ENCODE results near the gene RPL27A.

DNA sequence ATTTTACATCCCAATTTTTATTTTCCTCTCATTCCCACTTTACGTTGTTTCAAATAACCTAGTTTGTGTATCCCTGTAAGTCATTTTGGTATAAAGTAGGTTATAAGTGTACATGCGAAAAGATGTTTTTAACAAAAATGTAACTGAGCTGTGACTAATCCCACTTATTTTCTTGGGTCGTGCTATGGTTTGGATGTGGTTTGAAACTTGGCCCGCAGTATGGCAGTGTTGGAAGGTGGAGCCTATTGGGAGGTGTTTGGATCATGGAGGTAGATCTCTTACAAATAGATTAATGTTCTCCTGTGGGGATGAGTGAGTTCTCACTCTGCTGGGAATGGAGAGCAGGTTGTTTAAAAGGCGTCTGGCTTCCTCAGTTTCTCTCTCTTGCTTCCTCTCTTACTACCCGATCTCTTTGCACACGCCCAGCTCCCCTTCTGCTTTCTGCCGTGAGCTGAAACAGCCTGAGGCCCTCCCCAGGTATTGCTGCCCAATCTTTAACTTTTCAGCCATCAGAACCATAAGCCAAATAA is 7.2 kb downstream of the RPL27A start:
- TF ChIP-seq, protein P1, sequence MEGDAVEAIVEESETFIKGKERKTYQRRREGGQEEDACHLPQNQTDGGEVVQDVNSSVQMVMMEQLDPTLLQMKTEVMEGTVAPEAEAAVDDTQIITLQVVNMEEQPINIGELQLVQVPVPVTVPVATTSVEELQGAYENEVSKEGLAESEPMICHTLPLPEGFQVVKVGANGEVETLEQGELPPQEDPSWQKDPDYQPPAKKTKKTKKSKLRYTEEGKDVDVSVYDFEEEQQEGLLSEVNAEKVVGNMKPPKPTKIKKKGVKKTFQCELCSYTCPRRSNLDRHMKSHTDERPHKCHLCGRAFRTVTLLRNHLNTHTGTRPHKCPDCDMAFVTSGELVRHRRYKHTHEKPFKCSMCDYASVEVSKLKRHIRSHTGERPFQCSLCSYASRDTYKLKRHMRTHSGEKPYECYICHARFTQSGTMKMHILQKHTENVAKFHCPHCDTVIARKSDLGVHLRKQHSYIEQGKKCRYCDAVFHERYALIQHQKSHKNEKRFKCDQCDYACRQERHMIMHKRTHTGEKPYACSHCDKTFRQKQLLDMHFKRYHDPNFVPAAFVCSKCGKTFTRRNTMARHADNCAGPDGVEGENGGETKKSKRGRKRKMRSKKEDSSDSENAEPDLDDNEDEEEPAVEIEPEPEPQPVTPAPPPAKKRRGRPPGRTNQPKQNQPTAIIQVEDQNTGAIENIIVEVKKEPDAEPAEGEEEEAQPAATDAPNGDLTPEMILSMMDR (IDR thresholded peaks at IDR 0.05): no peak
- TF ChIP-seq EZH2 (IDR thresholded peaks at IDR 0.05; ENCODE audit: borderline replicate concordance, insufficient read depth, low read depth, low read length, poor library complexity, severe bottlenecking): no peak

Data from B cell (primary cell).